Measurements from ENCODE around the gene NME7.

NME7 gene

GRCh38 chr1:169163059-169163458 lies 204.5 kb downstream of the NME7 start:
- no CpG with 5 or more reads among the region's 5 CpGs for WGBS (ENCODE audit: insufficient coverage)
- CTCF ChIA-PET: no interaction called here
- H3K27ac ChIP-seq (ENCODE audit: insufficient read depth in 1 of 2, low read depth in 1 of 2, low read length in 2 of 2, poor library complexity in 1 of 2, severe bottlenecking in 2 of 2): no peak overlapping the region
- H3K36me3 ChIP-seq (ENCODE audit: control insufficient read depth in 4 of 4, insufficient read depth in 4 of 4, low read length in 3 of 4): peaks cover 0 to 5% (median 1%) of the 10 kb centered on the region in 4 experiments
- H3K27me3 ChIP-seq (replicated peaks in 2 of 5; ENCODE audit: control insufficient read depth in 4 of 5, insufficient read depth in 5 of 5, low read length in 4 of 5): no peaks in the 10 kb centered on the region
- no peaks in the 10 kb centered on the region for H3K9me3 ChIP-seq (ENCODE audit: control extremely low read depth in 1 of 5, control insufficient read depth in 4 of 5, insufficient read depth in 2 of 5, low read depth in 1 of 5, low read length in 4 of 5)
- DNase-seq: peak in 1 of 3 donors; percentile 6
- no peak overlapping the region for H3K4me3 ChIP-seq (ENCODE audit: control insufficient read depth in 1 of 7, extremely low read depth in 1 of 7, insufficient read depth in 4 of 7, low read depth in 2 of 7, low read length in 6 of 7)
- POLR2A ChIA-PET: no interaction called here
- peaks cover 0 to 9% (median 0%) of the 10 kb centered on the region in 4 experiments for H3K4me1 ChIP-seq (ENCODE audit: control extremely low read depth in 1 of 4, control insufficient read depth in 4 of 4, insufficient read depth in 4 of 4, low read length in 3 of 4)

- Histone ChIP-seq H3K4me1 (ENCODE audit: control extremely low read depth in 1 of 4, control insufficient read depth in 4 of 4, insufficient read depth in 4 of 4, low read length in 3 of 4) (peaks cover 0 to 9% (median 0%) of the 10 kb centered on the region in 4 experiments), H3K36me3 (ENCODE audit: control insufficient read depth in 4 of 4, insufficient read depth in 4 of 4, low read length in 3 of 4) (peaks cover 0 to 2% (median under 1%) of the 10 kb centered on the region in 4 experiments), H3K4me3 (ENCODE audit: control insufficient read depth in 1 of 7, extremely low read depth in 1 of 7, insufficient read depth in 4 of 7, low read depth in 2 of 7, low read length in 6 of 7) (no peak overlapping the region), H3K27me3 (replicated peaks in 2 of 5; ENCODE audit: control insufficient read depth in 4 of 5, insufficient read depth in 5 of 5, low read length in 4 of 5) (no peaks in the 10 kb centered on the region), H3K9me3 (ENCODE audit: control extremely low read depth in 1 of 5, control insufficient read depth in 4 of 5, insufficient read depth in 2 of 5, low read depth in 1 of 5, low read length in 4 of 5) (no peaks in the 10 kb centered on the region), H3K27ac (ENCODE audit: insufficient read depth in 1 of 2, low read depth in 1 of 2, low read length in 2 of 2, poor library complexity in 1 of 2, severe bottlenecking in 2 of 2) (no peak overlapping the region)
- CTCF ChIA-PET: interaction anchor here (1.0 to 2.1 kb wide), 2 partner anchors 8 to 13 kb away, joined by 3 to 6 read pairs; no protein-coding TSS in a partner anchor
- 91% methylated on average over 4 of the region's 4 CpGs for WGBS (ENCODE audit: insufficient coverage)
- POLR2A ChIA-PET: no interaction called here
- peak in 2 of 3 donors; percentile 11 to 28 for DNase-seq
Measured at GRCh38 chr1:169161496-169162194, 206.0 kb downstream of the NME7 start.

GRCh38 chr1:169160845-169161495 lies 206.6 kb downstream of the NME7 start:
- POLR2A ChIA-PET: no interaction called here
- H3K4me3 ChIP-seq (ENCODE audit: control insufficient read depth in 1 of 7, extremely low read depth in 1 of 7, insufficient read depth in 4 of 7, low read depth in 2 of 7, low read length in 6 of 7): no peak overlapping the region
- peaks cover 0 to 2% (median under 1%) of the 10 kb centered on the region in 4 experiments for H3K36me3 ChIP-seq (ENCODE audit: control insufficient read depth in 4 of 4, insufficient read depth in 4 of 4, low read length in 3 of 4)
- CTCF ChIA-PET: interaction anchor here (1.0 to 2.1 kb wide), 3 partner anchors 9 to 17 kb away, joined by 3 to 6 read pairs (median 3); no protein-coding TSS in a partner anchor
- H3K4me1 ChIP-seq (ENCODE audit: control extremely low read depth in 1 of 4, control insufficient read depth in 4 of 4, insufficient read depth in 4 of 4, low read length in 3 of 4): peaks cover 0 to 9% (median 0%) of the 10 kb centered on the region in 4 experiments
- no peak for DNase-seq
- WGBS (ENCODE audit: insufficient coverage): no CpG with 5 or more reads among the region's 3 CpGs
- no peaks in the 10 kb centered on the region for H3K9me3 ChIP-seq (ENCODE audit: control extremely low read depth in 1 of 5, control insufficient read depth in 4 of 5, insufficient read depth in 2 of 5, low read depth in 1 of 5, low read length in 4 of 5)
- no peak overlapping the region for H3K27ac ChIP-seq (ENCODE audit: insufficient read depth in 1 of 2, low read depth in 1 of 2, low read length in 2 of 2, poor library complexity in 1 of 2, severe bottlenecking in 2 of 2)
- no peaks in the 10 kb centered on the region for H3K27me3 ChIP-seq (replicated peaks in 2 of 5; ENCODE audit: control insufficient read depth in 4 of 5, insufficient read depth in 5 of 5, low read length in 4 of 5)

- Histone ChIP-seq H3K36me3 (ENCODE audit: control insufficient read depth in 4 of 4, insufficient read depth in 4 of 4, low read length in 3 of 4) (peaks cover 0 to 2% (median 0%) of the 10 kb centered on the region in 4 experiments), H3K4me1 (ENCODE audit: control extremely low read depth in 1 of 4, control insufficient read depth in 4 of 4, insufficient read depth in 4 of 4, low read length in 3 of 4) (peaks cover 0 to 7% (median 0%) of the 10 kb centered on the region in 4 experiments), H3K27me3 (replicated peaks in 2 of 5; ENCODE audit: control insufficient read depth in 4 of 5, insufficient read depth in 5 of 5, low read length in 4 of 5) (no peaks in the 10 kb centered on the region), H3K9me3 (ENCODE audit: control extremely low read depth in 1 of 5, control insufficient read depth in 4 of 5, insufficient read depth in 2 of 5, low read depth in 1 of 5, low read length in 4 of 5) (no peaks in the 10 kb centered on the region), H3K27ac (ENCODE audit: insufficient read depth in 1 of 2, low read depth in 1 of 2, low read length in 2 of 2, poor library complexity in 1 of 2, severe bottlenecking in 2 of 2) (no peak overlapping the region), H3K4me3 (ENCODE audit: control insufficient read depth in 1 of 7, extremely low read depth in 1 of 7, insufficient read depth in 4 of 7, low read depth in 2 of 7, low read length in 6 of 7) (no peak overlapping the region)
- ChIA-PET POLR2A (no interaction called here), CTCF (no interaction called here)
- no peak for DNase-seq
- no CpG with 5 or more reads among the region's 3 CpGs for WGBS (ENCODE audit: insufficient coverage)
Measured at GRCh38 chr1:169156580-169156979, 211.0 kb downstream of the NME7 start.

GRCh38 chr1:169155675-169156074 lies 211.9 kb downstream of the NME7 start:
- POLR2A ChIA-PET: no interaction called here
- Histone ChIP-seq H3K36me3 (ENCODE audit: control insufficient read depth in 4 of 4, insufficient read depth in 4 of 4, low read length in 3 of 4) (peaks cover 0 to 2% (median 0%) of the 10 kb centered on the region in 4 experiments), H3K4me3 (ENCODE audit: control insufficient read depth in 1 of 7, extremely low read depth in 1 of 7, insufficient read depth in 4 of 7, low read depth in 2 of 7, low read length in 6 of 7) (no peak overlapping the region), H3K27ac (ENCODE audit: insufficient read depth in 1 of 2, low read depth in 1 of 2, low read length in 2 of 2, poor library complexity in 1 of 2, severe bottlenecking in 2 of 2) (no peak overlapping the region), H3K9me3 (ENCODE audit: control extremely low read depth in 1 of 5, control insufficient read depth in 4 of 5, insufficient read depth in 2 of 5, low read depth in 1 of 5, low read length in 4 of 5) (no peaks in the 10 kb centered on the region), H3K27me3 (replicated peaks in 2 of 5; ENCODE audit: control insufficient read depth in 4 of 5, insufficient read depth in 5 of 5, low read length in 4 of 5) (no peaks in the 10 kb centered on the region), H3K4me1 (ENCODE audit: control extremely low read depth in 1 of 4, control insufficient read depth in 4 of 4, insufficient read depth in 4 of 4, low read length in 3 of 4) (no peaks in the 10 kb centered on the region)
- no peak for DNase-seq
- 88% methylated on average over 1 of the region's 1 CpG for WGBS (ENCODE audit: insufficient coverage)
- CTCF ChIA-PET: no interaction called here

- H3K9me3 ChIP-seq (ENCODE audit: control extremely low read depth in 1 of 5, control insufficient read depth in 4 of 5, insufficient read depth in 2 of 5, low read depth in 1 of 5, low read length in 4 of 5): no peaks in the 10 kb centered on the region
- H3K4me3 ChIP-seq (ENCODE audit: control insufficient read depth in 1 of 7, extremely low read depth in 1 of 7, insufficient read depth in 4 of 7, low read depth in 2 of 7, low read length in 6 of 7): no peak overlapping the region
- peaks cover 0 to 4% (median under 1%) of the 10 kb centered on the region in 4 experiments for H3K4me1 ChIP-seq (ENCODE audit: control extremely low read depth in 1 of 4, control insufficient read depth in 4 of 4, insufficient read depth in 4 of 4, low read length in 3 of 4)
- no peak for DNase-seq
- H3K27me3 ChIP-seq (replicated peaks in 2 of 5; ENCODE audit: control insufficient read depth in 4 of 5, insufficient read depth in 5 of 5, low read length in 4 of 5): no peaks in the 10 kb centered on the region
- H3K27ac ChIP-seq (ENCODE audit: insufficient read depth in 1 of 2, low read depth in 1 of 2, low read length in 2 of 2, poor library complexity in 1 of 2, severe bottlenecking in 2 of 2): no peak overlapping the region
- POLR2A ChIA-PET: no interaction called here
- CTCF ChIA-PET: no interaction called here
- 100% methylated on average over 5 of the region's 5 CpGs for WGBS (ENCODE audit: insufficient coverage)
- H3K36me3 ChIP-seq (ENCODE audit: control insufficient read depth in 4 of 4, insufficient read depth in 4 of 4, low read length in 3 of 4): no peaks in the 10 kb centered on the region
Measured at GRCh38 chr1:169151338-169151837, 216.2 kb downstream of the NME7 start.

Data from common myeloid progenitor, CD34-positive (primary cell).